WERI-Rb-1 (cell line): Measurements from ENCODE around the gene ALPI.
A peak's percentile ranks its signal among the peaks of the same experiment; 100 is the strongest.
"Not testable (repeated sequence)": the region's sequence is repeated elsewhere in the genome, so short reads cannot be mapped to it uniquely, and the experiment has no call there.

ENCODE experiments used
- DNase-seq: peaks from one replicate; pipeline ENCODE4 v3.0.0-alpha.2; 2020
- H3K27ac ChIP-seq: fragments of 250-450 bp; sonication (Bioruptor Pico); 2 replicates; pipeline ENCODE4 v1.5.1; 2020; ENCODE audit warnings: mild to moderate bottlenecking, moderate library complexity
- H3K27me3 ChIP-seq: fragments of 250-450 bp; sonication (Bioruptor Pico); 2 replicates; pipeline ENCODE4 v1.5.1; 2021; ENCODE audit warnings: mild to moderate bottlenecking, low read depth, moderate library complexity; ENCODE audit not compliant: insufficient read depth, severe bottlenecking
- H3K36me3 ChIP-seq: fragments of 250-450 bp; sonication (Bioruptor Pico); 2 replicates; pipeline ENCODE4 v1.5.1; 2020; ENCODE audit warnings: mild to moderate bottlenecking, moderate library complexity
- H3K4me3 ChIP-seq: 2 replicates; pipeline ENCODE4 v1.5.1; 2011; ENCODE audit warnings: low read depth, mild to moderate bottlenecking, control low read depth, low read length
- H3K9me3 ChIP-seq: fragments of 250-450 bp; sonication (Bioruptor Pico); 2 replicates; pipeline ENCODE4 v1.5.1; 2021; ENCODE audit warnings: mild to moderate bottlenecking, moderate library complexity; ENCODE audit not compliant: severe bottlenecking
- CTCF ChIP-seq: IDR thresholded peaks from 2 replicates; pipeline ENCODE4 v1.5.1; 2011; ENCODE audit warnings: low read depth, mild to moderate bottlenecking, control low read depth, inconsistent platforms, low read length

The ALPI gene

GRCh38 chr2:232420463-232421188 is 35.3 kb upstream of the ALPI start:
- no peak for DNase-seq
- peak overlapping the region; percentile 30 for H3K4me3 ChIP-seq
- TF ChIP-seq CTCF: no peak
- H3K27ac ChIP-seq: no peak overlapping the region
- no peaks in the 10 kb centered on the region for H3K36me3 ChIP-seq
- no peaks in the 10 kb centered on the region for H3K9me3 ChIP-seq
- peaks cover 43% of the 10 kb centered on the region for H3K27me3 ChIP-seq

- no peaks in the 10 kb centered on the region for H3K9me3 ChIP-seq
- DNase-seq: no peak
- no peak for TF ChIP-seq CTCF
- H3K36me3 ChIP-seq: no peaks in the 10 kb centered on the region
- no peak overlapping the region for H3K4me3 ChIP-seq
- no peak overlapping the region for H3K27ac ChIP-seq
- H3K27me3 ChIP-seq: peaks cover 43% of the 10 kb centered on the region
Measured at GRCh38 chr2:232421189-232421785, 34.7 kb upstream of the ALPI start.

- DNase-seq: no peak
- H3K27me3 ChIP-seq: peaks cover 43% of the 10 kb centered on the region
Measured at GRCh38 chr2:232422051-232422450, 33.9 kb upstream of the ALPI start.

GRCh38 chr2:232422996-232423395 is 33.0 kb upstream of the ALPI start:
- H3K9me3 ChIP-seq, H3K36me3 ChIP-seq, DNase-seq, H3K4me3 ChIP-seq, H3K27ac ChIP-seq: not testable (repeated sequence)
- peaks cover 42% of the 10 kb centered on the region for H3K27me3 ChIP-seq

More at GRCh38 chr2:232422051-232422450, 33.9 kb upstream of the ALPI start:
- H3K27ac ChIP-seq: no peak overlapping the region
- no peak for TF ChIP-seq CTCF
- H3K9me3 ChIP-seq: no peaks in the 10 kb centered on the region
- H3K4me3 ChIP-seq: no peak overlapping the region
- no peaks in the 10 kb centered on the region for H3K36me3 ChIP-seq

- not testable (repeated sequence) for H3K9me3 ChIP-seq, H3K36me3 ChIP-seq, H3K4me3 ChIP-seq, DNase-seq, H3K27ac ChIP-seq
- peaks cover 38% of the 10 kb centered on the region for H3K27me3 ChIP-seq
Measured at GRCh38 chr2:232423407-232423806, 32.5 kb upstream of the ALPI start.

GRCh38 chr2:232431705-232432590 is 24.0 kb upstream of the ALPI start:
- DNase-seq: no peak
- Histone ChIP-seq H3K4me3 (no peak overlapping the region), H3K27ac (no peak overlapping the region), H3K9me3 (no peaks in the 10 kb centered on the region), H3K36me3 (no peaks in the 10 kb centered on the region), H3K27me3 (no peaks in the 10 kb centered on the region)
- TF ChIP-seq CTCF: no peak
